K562 (cell line): ENCODE data around the gene CRYBG1. TPM values are rescaled to one million over a fixed set of nuclear protein-coding genes. Genes with fewer than 3 reads are reported as not detected.

ENCODE experiments used
- ATAC-seq: fragments of 200-7000 bp; cut with Tn5 transposase; 3 replicates; pipeline ENCODE4 v1.9.1; 2020; ENCODE audit warnings: moderate library complexity
- BruUV-seq: library from RNA; stranded (reverse); fragments of 400-500 nt; replicated peaks from 2 replicates; lab custom pipeline; 2021; lab: Mats Ljungman, UMichigan
- CTCF ChIA-PET: fragments of 300-600 bp; formaldehyde crosslinking; extraction: SDS; loops from one replicate; lab custom pipeline; 2021; ENCODE audit warnings: low intra/inter-chr PET ratio; lab: Yijun Ruan, JAX
- POLR2A ChIA-PET: fragments of 300-600, 350-650 bp; sonication (Branson Sonifier 250); formaldehyde crosslinking; extraction: SDS; loops from one replicate; lab custom pipeline; 2021; ENCODE audit warnings: antibody characterized with exemption, inconsistent platforms; lab: Yijun Ruan, JAX
- DNase-seq, 4 experiments: peaks; one replicate each; pipeline versions ENCODE4 v3.0.0 to v3.0.0-alpha.2; 2011 to 2018; ENCODE audit warnings: low spot score in 3 of 4, mixed read lengths in 3 of 4; ENCODE audit errors: extremely low read depth in 1 of 4
- FAIRE-seq: peaks from 2 replicates; lab custom pipeline; 2011; peaks lifted over from hg19 to GRCh38; lab: Jason Lieb, UNC
- H2AFZ ChIP-seq: 2 replicates; pipeline ENCODE4 v1.6.0; 2011; ENCODE audit warnings: low read depth, low read length, control low read depth, inconsistent platforms
- H3K27ac ChIP-seq: fragments of 200-600 bp; 3 replicates; pipeline ENCODE4 v1.8.0; 2011; ENCODE audit warnings: low read depth, mild to moderate bottlenecking, control low read depth, inconsistent platforms, low read length, moderate library complexity, mixed read lengths; ENCODE audit errors: extremely low read depth
- H3K27me3 ChIP-seq, 2 experiments: fragments of 300-600 bp in 1 of 2; 2 replicates in 1 of 2; 3 replicates in 1 of 2; pipeline versions ENCODE4 v1.6.0 to v1.8.0; 2011; ENCODE audit warnings: inconsistent platforms in 2 of 2, low read length in 2 of 2, mild to moderate bottlenecking in 1 of 2, mixed read lengths in 1 of 2, moderate library complexity in 1 of 2; ENCODE audit not compliant: control insufficient read depth in 2 of 2, insufficient read depth in 2 of 2
- H3K36me3 ChIP-seq: fragments of 300-600 bp; 3 replicates; pipeline ENCODE4 v1.8.0; 2011; ENCODE audit warnings: mild to moderate bottlenecking, low read length, inconsistent platforms; ENCODE audit not compliant: control insufficient read depth, insufficient read depth
- H3K4me1 ChIP-seq, 2 experiments: fragments of 200-600 bp in 1 of 2; replicated peaks in 1 of 2; 2 replicates in 1 of 2; 3 replicates in 1 of 2; pipeline versions ENCODE4 v1.5.1 to v1.8.0; 2011; ENCODE audit warnings: inconsistent platforms in 2 of 2, low read length in 2 of 2, mild to moderate bottlenecking in 1 of 2, mixed read lengths in 1 of 2, moderate library complexity in 1 of 2; ENCODE audit not compliant: control insufficient read depth in 2 of 2, insufficient read depth in 2 of 2
- H3K4me2 ChIP-seq: 2 replicates; pipeline ENCODE4 v1.6.1; 2011; ENCODE audit warnings: low read length, control low read depth, inconsistent platforms, mixed read lengths; ENCODE audit not compliant: insufficient read depth
- H3K4me3 ChIP-seq: fragments of 200-600 bp; sonication (generic), shearing (Covaris generic); 2 replicates; pipeline ENCODE4 v1.5.1; 2016; ENCODE audit warnings: control low read depth, inconsistent platforms
- H3K79me2 ChIP-seq: fragments of 200-600 bp; 3 replicates; pipeline ENCODE4 v1.8.0; 2011; ENCODE audit warnings: low read length, inconsistent platforms; ENCODE audit not compliant: control insufficient read depth, insufficient read depth
- H3K9ac ChIP-seq, 2 experiments: 2 replicates each; pipeline versions ENCODE4 v1.6.0 to v1.6.1; 2011; ENCODE audit warnings: low read depth in 2 of 2, low read length in 2 of 2, control low read depth in 1 of 2, inconsistent platforms in 1 of 2, mild to moderate bottlenecking in 1 of 2, mixed read lengths in 1 of 2; ENCODE audit not compliant: insufficient read depth in 1 of 2
- H3K9me1 ChIP-seq: one replicate; pipeline ENCODE4 v1.6.0; 2011; ENCODE audit warnings: inconsistent platforms, mild to moderate bottlenecking, low read length, moderate library complexity; ENCODE audit not compliant: control insufficient read depth, insufficient read depth
- H3K9me3 ChIP-seq: replicated peaks from 2 replicates; pipeline ENCODE4 v1.5.1; 2011; ENCODE audit warnings: low read depth, low read length, inconsistent platforms; ENCODE audit not compliant: control insufficient read depth, insufficient read depth
- H4K20me1 ChIP-seq: replicated peaks from 2 replicates; pipeline ENCODE4 v1.6.1; 2011; ENCODE audit warnings: low read length, inconsistent platforms, mixed read lengths; ENCODE audit not compliant: control insufficient read depth, insufficient read depth
- CSDE1 ChIP-seq, 2 experiments: fragments of 450-650 bp; IDR thresholded peaks; 2 replicates each; pipeline ENCODE4 v1.6.1; 2016; ENCODE audit warnings: mild to moderate bottlenecking in 1 of 2
- HDAC6 ChIP-seq: IDR thresholded peaks from 2 replicates; pipeline ENCODE4 v1.6.1; 2012; ENCODE audit warnings: low read depth, mild to moderate bottlenecking, control low read depth, inconsistent platforms, low read length, moderate library complexity
- JUNB ChIP-seq: fragments of 450-650 bp; formaldehyde crosslinking; conservative IDR thresholded peaks from 2 replicates; pipeline ENCODE4 v1.4.0; 2020; ENCODE audit warnings: mild to moderate bottlenecking
- POLR2G ChIP-seq: fragments of 200-400 bp; formaldehyde crosslinking; IDR thresholded peaks from 2 replicates; pipeline ENCODE4 v1.6.1; 2017; ENCODE audit warnings: low read depth, mild to moderate bottlenecking, antibody characterized with exemption, low read length, moderate library complexity
- RBM14 ChIP-seq: fragments of 200-400 bp; formaldehyde crosslinking; IDR thresholded peaks from 2 replicates; pipeline ENCODE4 v1.6.1; 2018; ENCODE audit warnings: low read depth, mild to moderate bottlenecking, low read length, moderate library complexity, borderline replicate concordance; ENCODE audit not compliant: insufficient read depth
- XRCC3 ChIP-seq: fragments of 450-650 bp; IDR thresholded peaks from 2 replicates; pipeline ENCODE4 v1.6.1; 2017; ENCODE audit warnings: mild to moderate bottlenecking, moderate library complexity
- ZNF232 ChIP-seq: sonication (generic); formaldehyde crosslinking; IDR thresholded peaks from 2 replicates; pipeline ENCODE4 v1.8.0; 2022; ENCODE audit warnings: mild to moderate bottlenecking, missing genetic modification reagents
- ZNF76 ChIP-seq: fragments of 250-450 bp; sonication (Bioruptor Pico); IDR thresholded peaks from 2 replicates; pipeline ENCODE4 v1.4.0; 2020; ENCODE audit warnings: mild to moderate bottlenecking, moderate library complexity, borderline replicate concordance
- WGBS: fragments of 100-300 bp; shearing (Covaris generic); methylation state at CpG from one replicate; pipeline ENCODE4 v1.1.6; 2016; ENCODE audit warnings: low coverage, mixed read lengths; ENCODE audit not compliant: insufficient coverage; ENCODE audit errors: missing lambda C conversion rate; 5-methylcytosine and 5-hydroxymethylcytosine counted together
- in situ Hi-C: fragments of 300-500 bp; cut with MboI; formaldehyde crosslinking; loops from 4 replicates; pipeline ENCODE4 v1.15.0; 2018; ENCODE audit warnings: inconsistent platforms, mixed read lengths
- intact Hi-C: fragments of 100-400 bp; cut with micrococcal nuclease; formaldehyde crosslinking; loops from 2 replicates; pipeline ENCODE4 v1.14.2; 2022
- polyA plus RNA-seq, 8 experiments: library from polyadenylated mRNA; depleted of rRNA in 4 of 8; stranded (reverse) in 5 of 8; unstranded in 3 of 8; fragments of >200 nt; fragmentation: Nextera tagmentation in 2 of 8; fragmentation: Illumina TruSeq in 1 of 8; extraction: Ambion mirVana in 2 of 8; extraction: Trizol in 1 of 8; gene quantifications; 2 replicates each; pipeline versions ENCODE4 v1.2.1 to v1.2.3, GENCODE V29; 2011 to 2014; ENCODE audit warnings: inconsistent platforms in 1 of 8, missing spikeins in 1 of 8
- total RNA-seq, 7 experiments: library from RNA; depleted of rRNA in 6 of 7; stranded (reverse); fragments of >200 nt in 6 of 7; fragmentation: Illumina TruSeq in 2 of 7; extraction: Trizol in 2 of 7; gene quantifications; 2 replicates each; pipeline versions ENCODE4 v1.2.1 to v1.2.3, GENCODE V29; 2011 to 2021; ENCODE audit warnings: low replicate concordance in 1 of 7

CRYBG1 gene
- total and polyA plus RNA-seq, 9 of the 15 experiments (the other 6 are each of a cell fraction or from before 2014, with no cell fraction given) = 0.07 to 0.47 (median 0.11) TPM

DNA sequence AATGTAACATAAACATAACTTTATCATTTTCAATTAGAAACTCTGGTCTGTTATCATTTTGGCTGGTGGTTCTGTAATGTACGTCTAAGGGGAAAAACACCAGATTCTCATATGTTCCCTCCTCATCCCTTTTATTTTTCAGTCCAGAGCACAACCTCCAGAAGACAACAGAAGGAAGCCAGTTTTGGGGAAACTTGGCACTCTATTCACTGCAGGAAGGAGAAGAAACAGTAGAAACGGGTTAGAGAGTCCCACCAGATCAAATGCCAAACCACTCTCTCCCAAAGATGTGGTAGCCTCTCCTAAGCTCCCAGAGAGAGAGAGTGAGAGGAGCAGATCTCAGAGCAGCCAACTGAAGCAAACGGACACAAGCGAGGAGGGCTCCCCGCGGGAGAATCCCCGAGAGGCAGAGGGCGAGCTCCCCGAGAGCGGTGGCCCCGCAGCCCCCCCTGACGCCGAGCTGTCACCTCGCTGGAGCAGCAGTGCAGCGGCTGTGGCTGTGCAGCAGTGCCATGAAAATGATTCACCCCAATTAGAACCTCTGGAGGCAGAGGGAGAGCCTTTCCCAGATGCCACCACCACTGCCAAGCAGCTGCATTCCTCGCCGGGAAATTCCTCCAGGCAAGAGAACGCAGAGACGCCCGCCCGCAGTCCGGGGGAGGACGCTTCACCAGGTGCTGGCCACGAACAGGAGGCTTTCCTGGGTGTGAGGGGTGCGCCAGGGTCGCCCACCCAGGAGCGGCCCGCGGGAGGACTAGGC lies 151.0 kb downstream of the CRYBG1 start:
- intact Hi-C loops = no loop called here
- peaks cover 0 to 24% of the 10 kb centered on the region in 2 experiments; a peak in 2 of 5 replicates for H3K4me1 ChIP-seq
- in situ Hi-C loops = no loop called here
- no peaks in the 10 kb centered on the region for H3K79me2 ChIP-seq
- H3K4me3 ChIP-seq = no peak overlapping the region
- BruUV-seq = no TSS peak
- ChIA-PET POLR2A (interaction anchor here (0.6 to 1.5 kb wide), 2 partner anchors 11 to 14 kb away, joined by 3 read pairs; no protein-coding TSS in a partner anchor), CTCF (no interaction called here)
- peaks cover 36 to 49% of the 10 kb centered on the region in 2 experiments for H3K27me3 ChIP-seq
- no peak for ATAC-seq
- H4K20me1 ChIP-seq = no peaks in the 10 kb centered on the region
- no peak overlapping the region for H3K9ac ChIP-seq
- no peak for DNase-seq
- H3K27ac ChIP-seq = no peak overlapping the region
- no peak overlapping the region for H2AFZ ChIP-seq
- no peaks in the 10 kb centered on the region for H3K36me3 ChIP-seq
- H3K4me2 ChIP-seq = no peak overlapping the region
- FAIRE-seq = no peak
- TF ChIP-seq HDAC6 = no peak
- TF ChIP-seq ZNF76 (CRISPR knock-in tag) = no peak
- TF ChIP-seq XRCC3 = no peak
- TF ChIP-seq ZNF232 (CRISPR knock-in tag) = no peak
- TF ChIP-seq RBM14 = no peak
- no peak for TF ChIP-seq POLR2G
- no peak for TF ChIP-seq JUNB (CRISPR knock-in tag)
- no peak for TF ChIP-seq CSDE1 (IDR thresholded peaks at IDR 0.05)
- TF ChIP-seq, all 486 proteins: peak for 0
- Histone ChIP-seq H3K9me3 (no peaks in the 10 kb centered on the region), H3K9me1 (no peaks in the 10 kb centered on the region)
- 12% methylated on average over 27 of the region's 29 CpGs for WGBS
